Astrocyte (in vitro differentiated cells and primary cell): ENCODE data around the gene KIF26B.

Source experiments
- EZH2 ChIP-seq: IDR thresholded peaks from 2 replicates; pipeline ENCODE4 v1.6.1; 2012; ENCODE audit warnings: mild to moderate bottlenecking, low read length, inconsistent platforms; ENCODE audit not compliant: insufficient read depth
- TF ChIP-seq, protein P1 (sequence below): IDR thresholded peaks from 2 replicates; pipeline ENCODE4 v1.5.1; 2011; ENCODE audit warnings: low read depth, mild to moderate bottlenecking, inconsistent platforms, low read length, moderate library complexity; ENCODE audit not compliant: insufficient read depth

- TF ChIP-seq, protein P1, sequence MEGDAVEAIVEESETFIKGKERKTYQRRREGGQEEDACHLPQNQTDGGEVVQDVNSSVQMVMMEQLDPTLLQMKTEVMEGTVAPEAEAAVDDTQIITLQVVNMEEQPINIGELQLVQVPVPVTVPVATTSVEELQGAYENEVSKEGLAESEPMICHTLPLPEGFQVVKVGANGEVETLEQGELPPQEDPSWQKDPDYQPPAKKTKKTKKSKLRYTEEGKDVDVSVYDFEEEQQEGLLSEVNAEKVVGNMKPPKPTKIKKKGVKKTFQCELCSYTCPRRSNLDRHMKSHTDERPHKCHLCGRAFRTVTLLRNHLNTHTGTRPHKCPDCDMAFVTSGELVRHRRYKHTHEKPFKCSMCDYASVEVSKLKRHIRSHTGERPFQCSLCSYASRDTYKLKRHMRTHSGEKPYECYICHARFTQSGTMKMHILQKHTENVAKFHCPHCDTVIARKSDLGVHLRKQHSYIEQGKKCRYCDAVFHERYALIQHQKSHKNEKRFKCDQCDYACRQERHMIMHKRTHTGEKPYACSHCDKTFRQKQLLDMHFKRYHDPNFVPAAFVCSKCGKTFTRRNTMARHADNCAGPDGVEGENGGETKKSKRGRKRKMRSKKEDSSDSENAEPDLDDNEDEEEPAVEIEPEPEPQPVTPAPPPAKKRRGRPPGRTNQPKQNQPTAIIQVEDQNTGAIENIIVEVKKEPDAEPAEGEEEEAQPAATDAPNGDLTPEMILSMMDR, result no peak
- TF ChIP-seq EZH2, result no peak
These were observed 298.8 kb downstream of the KIF26B start for GRCh38 chr1:245453541-245453940.
